Erythroblast (primary cell): Measurements from ENCODE around the gene EYS.

Experiments
- GATA1 ChIP-seq: IDR thresholded peaks from 2 replicates; pipeline ENCODE4 v1.6.1; 2011; ENCODE audit warnings: low read depth, mild to moderate bottlenecking, control low read depth, low read length, moderate library complexity
- POLR2A ChIP-seq: IDR thresholded peaks from 2 replicates; pipeline ENCODE4 v1.6.1; 2011; ENCODE audit warnings: mild to moderate bottlenecking, low read length

- no peak for TF ChIP-seq POLR2A
- no peak for TF ChIP-seq GATA1
Measured at GRCh38 chr6:65189236-65189881, 517.7 kb downstream of the EYS start.
